ENCODE results near the gene MYL3. TPM values are rescaled to one million over a fixed set of nuclear protein-coding genes. Genes with fewer than 3 reads are reported as not detected.

MYL3 gene
- polyA plus RNA-seq, 1 donor from 2014 or later, result 2.1 TPM

DNA sequence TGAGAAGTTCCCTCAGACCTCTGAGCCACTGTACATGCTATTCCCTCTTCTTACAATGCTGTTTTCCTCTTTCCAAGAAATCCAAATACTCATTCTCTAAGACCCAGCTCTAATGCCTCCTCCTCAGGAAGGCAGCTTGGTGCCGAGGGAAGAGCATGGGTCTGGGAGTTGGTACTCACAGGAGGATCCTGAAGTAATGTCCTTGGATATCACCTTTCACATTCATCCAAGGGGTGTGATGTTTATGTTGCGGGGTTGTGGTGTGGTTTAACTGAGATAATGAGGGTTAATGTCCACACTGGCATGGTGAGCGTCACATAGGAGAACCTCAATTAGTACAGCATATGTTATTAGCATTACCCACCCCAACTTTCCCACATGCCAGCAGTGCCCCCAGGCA lies 31.9 kb downstream of the MYL3 start:
- H3K9me3 ChIP-seq (ENCODE audit: low read length), result no peaks in the 10 kb centered on the region
- H4K20me1 ChIP-seq (ENCODE audit: insufficient read depth), result no peaks in the 10 kb centered on the region
- no peaks in the 10 kb centered on the region for H3K36me3 ChIP-seq (ENCODE audit: insufficient read depth, low read length)
- H3K9ac ChIP-seq (ENCODE audit: low read length), result no peak overlapping the region
- no peaks in the 10 kb centered on the region for H3K27me3 ChIP-seq (ENCODE audit: insufficient read depth, low read depth, low read length)
- H3K79me2 ChIP-seq (replicated peaks; ENCODE audit: insufficient read depth, low read length), result no peaks in the 10 kb centered on the region
- no peak overlapping the region for H2AFZ ChIP-seq (ENCODE audit: low read depth, low read length)
- H3K27ac ChIP-seq (ENCODE audit: low read length), result no peak overlapping the region
- no peak overlapping the region for H3K4me3 ChIP-seq (ENCODE audit: low read length)
- TF ChIP-seq, protein P1, sequence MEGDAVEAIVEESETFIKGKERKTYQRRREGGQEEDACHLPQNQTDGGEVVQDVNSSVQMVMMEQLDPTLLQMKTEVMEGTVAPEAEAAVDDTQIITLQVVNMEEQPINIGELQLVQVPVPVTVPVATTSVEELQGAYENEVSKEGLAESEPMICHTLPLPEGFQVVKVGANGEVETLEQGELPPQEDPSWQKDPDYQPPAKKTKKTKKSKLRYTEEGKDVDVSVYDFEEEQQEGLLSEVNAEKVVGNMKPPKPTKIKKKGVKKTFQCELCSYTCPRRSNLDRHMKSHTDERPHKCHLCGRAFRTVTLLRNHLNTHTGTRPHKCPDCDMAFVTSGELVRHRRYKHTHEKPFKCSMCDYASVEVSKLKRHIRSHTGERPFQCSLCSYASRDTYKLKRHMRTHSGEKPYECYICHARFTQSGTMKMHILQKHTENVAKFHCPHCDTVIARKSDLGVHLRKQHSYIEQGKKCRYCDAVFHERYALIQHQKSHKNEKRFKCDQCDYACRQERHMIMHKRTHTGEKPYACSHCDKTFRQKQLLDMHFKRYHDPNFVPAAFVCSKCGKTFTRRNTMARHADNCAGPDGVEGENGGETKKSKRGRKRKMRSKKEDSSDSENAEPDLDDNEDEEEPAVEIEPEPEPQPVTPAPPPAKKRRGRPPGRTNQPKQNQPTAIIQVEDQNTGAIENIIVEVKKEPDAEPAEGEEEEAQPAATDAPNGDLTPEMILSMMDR (IDR thresholded peaks at IDR 0.05; ENCODE audit: poor library complexity, severe bottlenecking), result no peak
- TF ChIP-seq RAD21 (conservative IDR thresholded peaks at IDR 0.05) (no peak), SMC3 (conservative IDR thresholded peaks at IDR 0.05; ENCODE audit: poor library complexity) (no peak), EZH2 (IDR thresholded peaks at IDR 0.05; ENCODE audit: borderline replicate concordance, insufficient read depth, low read length, poor library complexity, severe bottlenecking) (no peak), EP300 (conservative IDR thresholded peaks at IDR 0.05; ENCODE audit: poor library complexity, severe bottlenecking) (no peak), TAF1 (IDR thresholded peaks at IDR 0.05; ENCODE audit: low read depth) (no peak), POLR2AphosphoS5 (IDR thresholded peaks at IDR 0.05) (no peak), MXI1 (conservative IDR thresholded peaks at IDR 0.05; ENCODE audit: poor library complexity, severe bottlenecking) (no peak)
- TF ChIP-seq, protein P2, sequence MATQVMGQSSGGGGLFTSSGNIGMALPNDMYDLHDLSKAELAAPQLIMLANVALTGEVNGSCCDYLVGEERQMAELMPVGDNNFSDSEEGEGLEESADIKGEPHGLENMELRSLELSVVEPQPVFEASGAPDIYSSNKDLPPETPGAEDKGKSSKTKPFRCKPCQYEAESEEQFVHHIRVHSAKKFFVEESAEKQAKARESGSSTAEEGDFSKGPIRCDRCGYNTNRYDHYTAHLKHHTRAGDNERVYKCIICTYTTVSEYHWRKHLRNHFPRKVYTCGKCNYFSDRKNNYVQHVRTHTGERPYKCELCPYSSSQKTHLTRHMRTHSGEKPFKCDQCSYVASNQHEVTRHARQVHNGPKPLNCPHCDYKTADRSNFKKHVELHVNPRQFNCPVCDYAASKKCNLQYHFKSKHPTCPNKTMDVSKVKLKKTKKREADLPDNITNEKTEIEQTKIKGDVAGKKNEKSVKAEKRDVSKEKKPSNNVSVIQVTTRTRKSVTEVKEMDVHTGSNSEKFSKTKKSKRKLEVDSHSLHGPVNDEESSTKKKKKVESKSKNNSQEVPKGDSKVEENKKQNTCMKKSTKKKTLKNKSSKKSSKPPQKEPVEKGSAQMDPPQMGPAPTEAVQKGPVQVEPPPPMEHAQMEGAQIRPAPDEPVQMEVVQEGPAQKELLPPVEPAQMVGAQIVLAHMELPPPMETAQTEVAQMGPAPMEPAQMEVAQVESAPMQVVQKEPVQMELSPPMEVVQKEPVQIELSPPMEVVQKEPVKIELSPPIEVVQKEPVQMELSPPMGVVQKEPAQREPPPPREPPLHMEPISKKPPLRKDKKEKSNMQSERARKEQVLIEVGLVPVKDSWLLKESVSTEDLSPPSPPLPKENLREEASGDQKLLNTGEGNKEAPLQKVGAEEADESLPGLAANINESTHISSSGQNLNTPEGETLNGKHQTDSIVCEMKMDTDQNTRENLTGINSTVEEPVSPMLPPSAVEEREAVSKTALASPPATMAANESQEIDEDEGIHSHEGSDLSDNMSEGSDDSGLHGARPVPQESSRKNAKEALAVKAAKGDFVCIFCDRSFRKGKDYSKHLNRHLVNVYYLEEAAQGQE (IDR thresholded peaks at IDR 0.05; ENCODE audit: borderline replicate concordance), result no peak
- no peaks in the 10 kb centered on the region for H3K9me2 ChIP-seq (ENCODE audit: insufficient read depth, low read length)
- H3K4me2 ChIP-seq (ENCODE audit: low read length), result no peak overlapping the region
- H3F3A ChIP-seq (ENCODE audit: insufficient read depth, low read length, poor library complexity, severe bottlenecking), result no peaks in the 10 kb centered on the region

DNA sequence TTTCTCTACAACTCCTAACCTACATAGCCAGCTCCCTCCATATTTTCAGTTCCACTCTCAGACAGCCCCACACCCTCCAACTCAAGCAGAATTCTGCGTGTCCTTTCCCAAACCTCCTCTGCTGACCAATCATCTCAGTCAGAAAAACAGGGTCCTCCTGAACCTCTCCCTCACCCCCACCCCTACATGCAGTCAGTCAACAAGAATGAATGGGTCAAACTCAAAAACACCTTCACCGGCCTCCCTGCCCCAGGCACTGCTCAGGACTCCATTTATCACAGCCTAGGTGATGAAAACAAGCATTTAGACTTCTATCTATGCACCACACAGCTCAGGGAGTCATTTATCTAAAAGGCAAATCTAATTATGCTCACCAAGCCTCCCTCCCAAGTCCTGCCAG lies 32.4 kb downstream of the MYL3 start:
- H3K4me3 ChIP-seq (ENCODE audit: low read length), result no peak overlapping the region
- H3K36me3 ChIP-seq (ENCODE audit: insufficient read depth, low read length), result no peaks in the 10 kb centered on the region
- H3K27me3 ChIP-seq (ENCODE audit: insufficient read depth, low read depth, low read length), result no peaks in the 10 kb centered on the region
- TF ChIP-seq, protein P2 (IDR thresholded peaks at IDR 0.05; ENCODE audit: borderline replicate concordance), result no peak
- no peak for TF ChIP-seq SMC3 (conservative IDR thresholded peaks at IDR 0.05; ENCODE audit: poor library complexity)
- TF ChIP-seq TAF1 (IDR thresholded peaks at IDR 0.05; ENCODE audit: low read depth), result no peak
- no peak for TF ChIP-seq EP300 (conservative IDR thresholded peaks at IDR 0.05; ENCODE audit: poor library complexity, severe bottlenecking)
- no peaks in the 10 kb centered on the region for H3K79me2 ChIP-seq (replicated peaks; ENCODE audit: insufficient read depth, low read length)
- H3K9ac ChIP-seq (ENCODE audit: low read length), result no peak overlapping the region
- H4K20me1 ChIP-seq (ENCODE audit: insufficient read depth), result no peaks in the 10 kb centered on the region
- no peaks in the 10 kb centered on the region for H3K9me3 ChIP-seq (ENCODE audit: low read length)
- no peak overlapping the region for H3K4me2 ChIP-seq (ENCODE audit: low read length)
- H2AFZ ChIP-seq (ENCODE audit: low read depth, low read length), result no peak overlapping the region
- no peak overlapping the region for H3K27ac ChIP-seq (ENCODE audit: low read length)
- H3K9me2 ChIP-seq (ENCODE audit: insufficient read depth, low read length), result no peaks in the 10 kb centered on the region
- no peaks in the 10 kb centered on the region for H3F3A ChIP-seq (ENCODE audit: insufficient read depth, low read length, poor library complexity, severe bottlenecking)

Data from neural cell (in vitro differentiated cells).